ENCODE results near the gene PPP2R2C. TPM values are rescaled to one million over a fixed set of nuclear protein-coding genes. Genes with fewer than 3 reads are reported as not detected.

Gene PPP2R2C
- total and polyA plus RNA-seq, 2 donors (not counting 1 experiment from before 2014, with no cell fraction given), result 0.10 to 0.17 TPM

GRCh38 chr4:6441758-6442157, 30.7 kb downstream of the PPP2R2C start:
- Histone ChIP-seq H3K27me3 (ENCODE audit: control insufficient read depth, insufficient read depth, low read length) (no peaks in the 10 kb centered on the region), H3K27ac (ENCODE audit: insufficient read depth, low read length) (no peak overlapping the region), H3K36me3 (ENCODE audit: control insufficient read depth, insufficient read depth, low read length) (no peaks in the 10 kb centered on the region), H3K4me1 (ENCODE audit: control insufficient read depth, extremely low read depth, insufficient read depth, low read length) (no peaks in the 10 kb centered on the region), H3K4me2 (ENCODE audit: extremely low read depth, insufficient read depth, low read length) (no peak overlapping the region), H2AFZ (ENCODE audit: low read length) (no peak overlapping the region), H3K4me3 (replicated peaks in 1 of 4; ENCODE audit: control extremely low read depth in 1 of 4, insufficient read depth in 1 of 4, low read depth in 3 of 4, low read length in 4 of 4) (no peak overlapping the region), H3K9me3 (ENCODE audit: control insufficient read depth, insufficient read depth, low read depth, low read length) (no peaks in the 10 kb centered on the region), H4K20me1 (ENCODE audit: control insufficient read depth, extremely low read depth, insufficient read depth, low read length) (no peaks in the 10 kb centered on the region), H3K79me2 (ENCODE audit: control insufficient read depth, insufficient read depth, low read length) (no peaks in the 10 kb centered on the region), H3K9ac (ENCODE audit: insufficient read depth, low read length) (no peak overlapping the region)
- no peak for DNase-seq (ENCODE audit: low read depth in 2 of 2)
- TF ChIP-seq EZH2 (IDR thresholded peaks at IDR 0.05; ENCODE audit: low read length, missing control alignments), result no peak
- TF ChIP-seq CTCF (conservative IDR thresholded peaks at IDR 0.05 in 1 of 2, IDR thresholded peaks at IDR 0.05 in 1 of 2; ENCODE audit: low read depth in 1 of 2, low read length in 2 of 2), result no peak

GRCh38 chr4:6441202-6441582, 31.2 kb downstream of the PPP2R2C start:
- Histone ChIP-seq H3K27me3 (ENCODE audit: control insufficient read depth, insufficient read depth, low read length) (no peaks in the 10 kb centered on the region), H3K4me2 (ENCODE audit: extremely low read depth, insufficient read depth, low read length) (no peak overlapping the region), H2AFZ (ENCODE audit: low read length) (no peak overlapping the region), H3K4me1 (ENCODE audit: control insufficient read depth, extremely low read depth, insufficient read depth, low read length) (no peaks in the 10 kb centered on the region), H3K36me3 (ENCODE audit: control insufficient read depth, insufficient read depth, low read length) (no peaks in the 10 kb centered on the region), H3K4me3 (replicated peaks in 1 of 4; ENCODE audit: control extremely low read depth in 1 of 4, insufficient read depth in 1 of 4, low read depth in 3 of 4, low read length in 4 of 4) (no peak overlapping the region), H4K20me1 (ENCODE audit: control insufficient read depth, extremely low read depth, insufficient read depth, low read length) (no peaks in the 10 kb centered on the region), H3K27ac (ENCODE audit: insufficient read depth, low read length) (no peak overlapping the region), H3K9ac (ENCODE audit: insufficient read depth, low read length) (no peak overlapping the region), H3K79me2 (ENCODE audit: control insufficient read depth, insufficient read depth, low read length) (no peaks in the 10 kb centered on the region), H3K9me3 (ENCODE audit: control insufficient read depth, insufficient read depth, low read depth, low read length) (no peaks in the 10 kb centered on the region)
- TF ChIP-seq CTCF (conservative IDR thresholded peaks at IDR 0.05 in 1 of 2, IDR thresholded peaks at IDR 0.05 in 1 of 2; ENCODE audit: low read depth in 1 of 2, low read length in 2 of 2) (no peak), EZH2 (IDR thresholded peaks at IDR 0.05; ENCODE audit: low read length, missing control alignments) (no peak)
- DNase-seq (ENCODE audit: low read depth in 2 of 2), result no peak

- Histone ChIP-seq H3K4me2 (ENCODE audit: extremely low read depth, insufficient read depth, low read length) (no peak overlapping the region), H3K4me1 (ENCODE audit: control insufficient read depth, extremely low read depth, insufficient read depth, low read length) (no peaks in the 10 kb centered on the region), H2AFZ (ENCODE audit: low read length) (no peak overlapping the region), H3K4me3 (replicated peaks in 1 of 4; ENCODE audit: control extremely low read depth in 1 of 4, insufficient read depth in 1 of 4, low read depth in 3 of 4, low read length in 4 of 4) (no peak overlapping the region), H3K9ac (ENCODE audit: insufficient read depth, low read length) (no peak overlapping the region), H4K20me1 (ENCODE audit: control insufficient read depth, extremely low read depth, insufficient read depth, low read length) (no peaks in the 10 kb centered on the region), H3K27ac (ENCODE audit: insufficient read depth, low read length) (no peak overlapping the region), H3K36me3 (ENCODE audit: control insufficient read depth, insufficient read depth, low read length) (no peaks in the 10 kb centered on the region), H3K9me3 (ENCODE audit: control insufficient read depth, insufficient read depth, low read depth, low read length) (no peaks in the 10 kb centered on the region), H3K79me2 (ENCODE audit: control insufficient read depth, insufficient read depth, low read length) (no peaks in the 10 kb centered on the region), H3K27me3 (ENCODE audit: control insufficient read depth, insufficient read depth, low read length) (no peaks in the 10 kb centered on the region)
- TF ChIP-seq EZH2 (IDR thresholded peaks at IDR 0.05; ENCODE audit: low read length, missing control alignments), result no peak
- TF ChIP-seq CTCF (conservative IDR thresholded peaks at IDR 0.05 in 1 of 2, IDR thresholded peaks at IDR 0.05 in 1 of 2; ENCODE audit: low read depth in 1 of 2, low read length in 2 of 2), result no peak
- no peak for DNase-seq (ENCODE audit: low read depth in 2 of 2)
These were observed 31.8 kb downstream of the PPP2R2C start for GRCh38 chr4:6440506-6441201.
